Stimulated activated CD4-positive, alpha-beta T cell treated with anti-CD3 and anti-CD28 coated beads, TNF-alpha, amount 100 ng/mL, for 24 hours (primary cell): ENCODE results near the gene KIF2B.
"Not testable (repeated sequence)": the region's sequence is repeated elsewhere in the genome, so short reads cannot be mapped to it uniquely, and the experiment has no call there.

ENCODE experiments used
- DNase-seq, 3 experiments: peaks; one replicate each; pipeline ENCODE4 v3.0.0-alpha.2; 2020; ENCODE audit warnings: low read depth in 3 of 3

The KIF2B gene, protein sequence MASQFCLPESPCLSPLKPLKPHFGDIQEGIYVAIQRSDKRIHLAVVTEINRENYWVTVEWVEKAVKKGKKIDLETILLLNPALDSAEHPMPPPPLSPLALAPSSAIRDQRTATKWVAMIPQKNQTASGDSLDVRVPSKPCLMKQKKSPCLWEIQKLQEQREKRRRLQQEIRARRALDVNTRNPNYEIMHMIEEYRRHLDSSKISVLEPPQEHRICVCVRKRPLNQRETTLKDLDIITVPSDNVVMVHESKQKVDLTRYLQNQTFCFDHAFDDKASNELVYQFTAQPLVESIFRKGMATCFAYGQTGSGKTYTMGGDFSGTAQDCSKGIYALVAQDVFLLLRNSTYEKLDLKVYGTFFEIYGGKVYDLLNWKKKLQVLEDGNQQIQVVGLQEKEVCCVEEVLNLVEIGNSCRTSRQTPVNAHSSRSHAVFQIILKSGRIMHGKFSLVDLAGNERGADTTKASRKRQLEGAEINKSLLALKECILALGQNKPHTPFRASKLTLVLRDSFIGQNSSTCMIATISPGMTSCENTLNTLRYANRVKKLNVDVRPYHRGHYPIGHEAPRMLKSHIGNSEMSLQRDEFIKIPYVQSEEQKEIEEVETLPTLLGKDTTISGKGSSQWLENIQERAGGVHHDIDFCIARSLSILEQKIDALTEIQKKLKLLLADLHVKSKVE

GRCh38 chr17:53822764-53823163 lies at the start of gene KIF2B:
TSS of gene KIF2B (plus strand) at chr17:53822927. CDS start at chr17:53823034, 107 bp downstream.
- DNase-seq, result no peak

DNA sequence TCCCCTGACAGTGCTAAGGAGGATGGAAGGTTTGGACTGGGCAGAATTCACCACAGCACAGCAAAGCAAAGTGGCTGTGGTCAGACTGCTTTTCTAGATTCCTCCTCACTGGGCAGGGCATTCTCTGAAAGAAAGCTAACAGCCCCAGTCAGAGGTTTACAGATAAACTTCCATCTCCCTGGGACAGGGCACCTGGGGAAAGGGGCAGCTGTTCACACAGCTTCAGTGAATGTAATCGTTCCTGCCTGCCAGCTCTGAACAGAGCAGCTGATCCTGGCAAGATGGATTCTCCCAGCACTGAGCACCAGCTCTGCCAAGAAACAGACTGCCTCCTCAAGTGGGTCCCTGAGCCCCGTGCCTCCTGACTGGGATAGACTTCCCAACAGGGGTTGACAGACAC lies 42.4 kb upstream of the KIF2B start:
- no peak for DNase-seq

GRCh38 chr17:53791551-53791950 lies 31.2 kb upstream of the KIF2B start:
- DNase-seq, result no peak

DNA sequence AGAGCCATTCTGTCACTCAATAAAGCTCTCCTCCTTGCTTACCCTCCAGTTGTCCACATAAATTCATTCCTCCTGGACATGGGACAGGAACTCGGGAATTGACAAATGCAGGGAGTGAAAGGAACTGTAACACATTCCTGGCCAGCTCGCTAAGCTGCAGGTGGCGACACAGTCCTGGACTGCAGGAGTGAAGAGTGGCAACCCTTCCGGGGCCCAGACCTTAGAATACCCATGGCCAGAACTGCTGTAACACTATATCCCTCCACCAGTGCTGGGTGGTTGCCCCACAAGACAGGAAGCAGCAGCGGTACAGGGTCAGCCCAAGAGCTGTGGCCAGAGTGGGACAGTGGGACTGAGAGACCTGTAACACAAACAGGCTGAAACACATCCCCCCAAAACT lies 30.3 kb upstream of the KIF2B start:
- DNase-seq, result no peak

- DNase-seq, result no peak
Measured at GRCh38 chr17:53792997-53793396, 29.7 kb upstream of the KIF2B start.

- DNase-seq, result no peak
Measured at GRCh38 chr17:53794875-53795274, 27.9 kb upstream of the KIF2B start.

- no peak for DNase-seq
Measured at GRCh38 chr17:53796642-53797041, 26.1 kb upstream of the KIF2B start.

DNA sequence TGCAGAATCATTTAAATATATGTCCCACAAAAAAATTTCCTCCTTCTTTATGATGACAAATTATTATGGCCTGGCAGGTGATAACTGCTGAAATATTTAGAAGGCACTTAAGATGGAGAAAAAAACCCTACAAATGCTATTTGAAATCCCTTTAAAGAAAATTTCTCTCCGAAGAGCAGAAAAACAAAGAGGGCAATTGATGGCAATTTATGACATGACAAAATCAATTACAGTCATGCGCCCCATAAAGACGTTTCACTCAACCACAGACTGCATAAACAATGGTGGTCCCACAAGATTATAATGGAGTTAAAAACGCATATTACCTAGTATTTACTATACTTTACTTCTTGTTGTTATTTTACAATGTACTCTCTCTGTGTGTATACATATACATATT lies 25.2 kb upstream of the KIF2B start:
- no peak for DNase-seq

GRCh38 chr17:53804437-53804836 lies 18.3 kb upstream of the KIF2B start:
- DNase-seq, result no peak

- no peak for DNase-seq
Measured at GRCh38 chr17:53806473-53806872, 16.3 kb upstream of the KIF2B start.

DNA sequence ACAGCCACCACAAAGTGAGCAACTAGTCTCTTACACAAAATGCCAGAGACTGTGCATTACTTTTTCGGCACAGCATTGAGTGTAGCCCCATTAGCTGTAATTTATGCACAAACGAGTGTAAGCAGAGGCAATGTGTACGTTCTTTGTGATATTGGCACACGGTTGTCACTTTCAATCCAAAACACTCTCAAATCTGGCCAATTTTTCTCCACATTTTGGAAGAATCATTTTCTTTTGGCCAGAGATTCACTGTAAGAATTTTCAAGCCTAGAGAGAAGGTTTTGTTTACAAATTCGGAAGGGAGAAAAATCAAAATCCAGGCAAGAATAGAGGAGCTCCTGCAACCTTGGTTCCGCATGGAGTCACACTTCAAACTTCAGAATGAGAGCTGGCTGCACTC lies 15.4 kb upstream of the KIF2B start:
- no peak for DNase-seq

DNA sequence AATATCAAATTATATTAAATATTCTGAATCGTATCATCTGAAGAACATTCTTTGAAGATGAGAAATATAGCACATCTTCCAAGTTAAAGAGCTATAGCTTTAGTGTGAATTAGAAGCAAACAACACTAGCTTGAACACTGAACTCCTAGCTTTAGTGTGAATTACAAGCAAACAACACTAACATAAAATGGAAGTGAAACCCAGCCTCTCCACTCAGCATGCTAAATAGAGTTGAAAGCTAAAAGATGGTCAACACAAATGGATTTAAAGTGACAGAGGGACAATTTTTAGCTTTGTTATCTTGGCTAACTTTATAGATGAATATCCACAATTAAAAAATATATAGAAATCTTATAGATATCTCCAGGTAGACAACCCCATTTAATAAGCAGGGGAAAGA lies 4.5 kb upstream of the KIF2B start:
- DNase-seq, result no peak

GRCh38 chr17:53818929-53819328 lies 3.8 kb upstream of the KIF2B start:
- DNase-seq, result no peak

DNA sequence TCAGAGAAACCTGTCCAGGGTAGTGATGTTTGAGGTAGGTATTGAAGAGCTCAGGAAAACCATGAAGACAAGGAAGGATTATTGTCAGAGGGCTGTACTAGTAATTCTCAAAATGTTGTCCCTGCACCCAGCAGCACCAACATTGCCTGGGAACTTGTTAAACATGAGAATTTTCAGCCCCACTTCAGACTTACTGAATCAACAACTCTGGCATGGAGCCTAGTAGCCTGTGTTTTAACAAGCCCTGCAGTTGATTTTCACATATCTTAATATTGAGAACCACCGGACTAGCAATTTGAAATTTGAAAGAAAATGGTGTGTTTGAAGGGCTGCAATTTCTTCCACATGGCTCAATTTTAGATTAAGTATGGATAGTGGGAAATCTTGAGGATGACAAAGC lies 2.8 kb upstream of the KIF2B start:
- no peak for DNase-seq

- no peak for DNase-seq
Measured at GRCh38 chr17:53823341-53824050, 769 bp downstream of the KIF2B start.

DNA sequence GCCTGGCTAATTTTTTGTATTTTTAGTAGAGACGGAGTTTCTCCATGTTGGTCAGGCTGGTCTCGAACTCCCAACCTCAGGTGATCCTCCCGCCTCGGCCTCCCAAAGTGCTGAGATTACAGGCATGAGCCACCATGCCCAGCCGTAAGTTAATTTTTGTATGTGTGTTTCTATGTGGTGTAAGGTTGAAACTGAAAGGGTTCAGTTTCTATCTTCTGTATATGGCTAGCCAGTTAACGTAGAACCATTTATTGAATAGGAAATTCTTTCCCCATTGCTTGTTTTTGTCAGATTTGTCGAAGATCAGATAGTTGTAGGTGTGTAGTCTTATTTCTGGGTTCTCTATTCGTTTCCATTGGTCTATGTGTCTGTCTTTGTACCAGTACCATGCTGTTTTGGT lies 12.0 kb downstream of the KIF2B start:
- DNase-seq, result not testable (repeated sequence)

DNA sequence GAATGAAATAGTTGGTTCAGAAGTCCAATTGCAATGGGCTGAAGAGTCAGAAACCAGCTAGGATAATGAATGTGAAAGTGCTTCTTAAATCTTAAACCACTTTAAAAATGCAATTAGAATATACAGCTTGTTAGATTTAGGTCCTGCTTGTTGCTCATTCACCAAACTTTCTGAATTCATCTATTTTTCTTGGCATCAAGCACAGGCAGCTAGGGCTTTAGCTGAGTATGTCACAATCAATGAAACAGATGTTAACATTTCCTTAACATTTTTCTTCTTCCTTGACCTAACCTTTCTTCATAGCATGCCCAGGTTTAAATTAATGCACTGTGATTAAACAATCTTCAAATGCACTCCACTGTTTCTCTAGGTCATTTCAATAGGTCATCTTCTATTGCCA lies 14.4 kb downstream of the KIF2B start:
- no peak for DNase-seq

DNA sequence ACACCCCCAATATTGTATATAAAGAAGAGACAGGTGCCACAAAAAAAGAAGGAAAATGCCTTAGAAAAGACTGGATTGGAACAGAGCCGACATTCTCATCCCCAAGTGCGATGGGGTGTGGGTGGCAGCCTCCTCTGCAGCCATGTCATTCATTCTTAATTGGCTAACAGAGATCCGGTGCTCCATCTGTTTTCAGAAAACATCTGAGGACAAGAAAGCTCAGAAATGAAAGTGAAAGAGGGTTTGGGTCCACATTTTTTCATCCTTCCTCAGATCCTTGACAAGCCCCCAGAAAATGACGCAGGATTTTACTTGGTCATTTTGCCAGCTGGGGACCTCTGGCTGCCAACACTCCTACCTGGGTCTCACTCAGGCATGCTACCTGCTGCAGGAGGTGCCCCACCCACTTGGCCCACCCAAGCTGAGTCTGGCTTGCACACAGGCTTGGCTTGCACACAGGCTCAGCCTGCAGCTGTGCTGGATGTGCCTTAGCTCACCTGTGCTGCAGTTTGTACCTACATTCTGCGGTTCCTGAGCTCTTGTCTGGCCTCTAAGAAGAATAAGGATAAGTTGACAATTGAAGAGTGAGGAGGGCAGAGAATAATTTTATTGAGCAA lies 21.9 kb downstream of the KIF2B start:
- DNase-seq, result no peak

GRCh38 chr17:53871128-53871527 lies 48.4 kb downstream of the KIF2B start:
- not testable (repeated sequence) for DNase-seq
